ENCODE results near the gene NLGN1.

The NLGN1 gene

GRCh38 chr3:173862701-173863100, 465.2 kb downstream of the NLGN1 start:
- no peak for DNase-seq

- DNase-seq = peak; percentile 1
Measured at GRCh38 chr3:173863551-173863950, 466.0 kb downstream of the NLGN1 start.

GRCh38 chr3:173865900-173866498, 468.5 kb downstream of the NLGN1 start:
- no peak for DNase-seq

GRCh38 chr3:173869766-173870165, 472.2 kb downstream of the NLGN1 start:
- DNase-seq = no peak

DNA sequence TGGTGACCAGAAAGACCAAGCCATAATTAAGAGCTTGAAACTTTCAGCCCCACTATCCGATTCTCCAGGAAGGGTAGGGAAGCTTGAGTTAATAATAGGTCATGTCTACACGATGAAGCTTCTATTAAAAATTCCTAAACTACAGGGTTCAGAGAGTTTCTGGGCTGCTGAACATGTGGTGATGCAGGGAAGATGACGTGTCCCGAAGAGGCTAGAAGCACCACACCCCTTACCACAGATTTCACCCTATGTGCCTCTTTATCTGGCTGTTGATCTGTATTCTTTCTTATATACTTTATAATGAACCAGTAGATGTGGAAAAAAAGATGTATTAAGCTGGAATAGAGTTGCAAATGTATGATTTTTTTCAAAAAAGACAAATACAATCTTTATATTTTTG, 473.4 kb downstream of the NLGN1 start:
- peak; percentile 48 for DNase-seq

DNA sequence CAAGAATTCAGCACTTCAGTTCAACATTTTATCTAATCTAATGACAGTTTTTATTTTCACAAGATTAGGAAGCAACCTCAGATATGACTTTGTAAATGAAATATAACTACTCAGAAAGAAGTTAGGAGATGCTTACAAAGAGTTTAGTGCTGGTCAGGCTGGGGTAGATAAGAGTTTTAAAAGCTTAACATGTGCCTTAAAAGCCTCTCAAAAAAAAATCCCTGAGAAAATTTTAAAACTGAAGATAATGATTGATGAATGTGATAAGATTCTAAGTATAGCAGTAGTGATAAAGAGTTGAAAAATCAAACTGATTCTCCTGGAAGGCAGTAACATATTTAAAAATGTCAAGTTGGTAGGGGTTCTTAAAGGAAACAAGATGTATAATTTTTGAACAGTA, 478.2 kb downstream of the NLGN1 start:
- DNase-seq = no peak

DNA sequence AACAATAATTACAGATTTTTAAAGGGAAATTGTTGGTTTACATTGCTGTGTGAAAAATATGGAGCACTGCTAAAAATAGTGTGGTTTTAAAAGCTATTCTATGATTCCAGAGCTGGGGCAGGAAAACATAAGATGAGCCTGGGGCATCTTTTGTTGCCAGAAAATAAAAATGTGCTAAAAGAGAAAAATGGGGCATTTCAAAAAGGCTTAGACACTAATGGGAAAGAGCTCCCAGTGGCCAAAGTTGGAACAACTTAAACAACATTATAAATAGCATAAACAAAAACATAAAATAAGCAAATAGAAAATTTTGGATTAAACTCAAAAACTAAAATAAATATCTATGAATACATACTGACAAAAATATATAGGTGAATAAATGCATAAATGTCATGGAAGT, 478.9 kb downstream of the NLGN1 start:
- no peak for DNase-seq

- no peak for DNase-seq
Measured at GRCh38 chr3:173887888-173888287, 490.3 kb downstream of the NLGN1 start.

GRCh38 chr3:173889596-173889995, 492.1 kb downstream of the NLGN1 start:
- peak; percentile 69 for DNase-seq

- no peak for DNase-seq
Measured at GRCh38 chr3:173890091-173890490, 492.5 kb downstream of the NLGN1 start.

DNA sequence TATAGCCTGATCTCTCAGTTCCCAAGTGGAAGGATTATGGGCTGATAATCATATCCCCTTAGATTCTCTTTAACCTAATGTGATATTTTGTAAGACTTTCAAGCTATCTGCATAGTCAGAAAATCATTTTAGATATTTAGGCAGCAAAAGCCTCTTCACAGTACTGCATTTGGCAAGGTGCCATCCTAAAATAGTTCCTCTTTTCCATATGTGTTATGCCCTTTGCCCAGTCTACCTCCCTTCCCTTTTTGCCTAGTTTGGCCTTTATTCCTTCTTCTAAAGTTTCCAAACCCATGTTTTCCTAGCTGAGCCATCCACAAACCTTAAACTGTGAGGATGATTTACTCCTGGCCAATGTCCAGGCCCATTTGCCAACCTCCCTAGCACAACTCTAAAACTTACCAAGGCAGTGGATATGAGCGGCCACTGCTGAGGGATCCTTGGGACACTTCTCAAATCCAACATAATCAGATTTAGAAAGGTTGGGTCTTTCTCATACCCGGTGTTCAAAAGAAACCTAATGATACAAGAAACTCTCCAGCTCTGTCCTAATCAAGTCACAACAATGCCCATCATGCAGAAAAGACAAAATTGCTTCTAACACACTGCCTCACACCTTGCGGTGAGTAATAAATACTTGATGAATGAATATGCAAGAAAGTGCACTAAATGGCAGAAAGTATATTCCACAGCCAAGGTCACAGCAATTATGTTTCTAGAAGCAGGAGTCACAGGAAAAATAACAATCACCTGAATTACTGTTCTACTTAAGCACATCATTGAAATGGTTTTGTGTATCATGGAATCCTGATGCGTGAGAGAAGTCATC, 493.9 kb downstream of the NLGN1 start:
- DNase-seq = no peak

DNA sequence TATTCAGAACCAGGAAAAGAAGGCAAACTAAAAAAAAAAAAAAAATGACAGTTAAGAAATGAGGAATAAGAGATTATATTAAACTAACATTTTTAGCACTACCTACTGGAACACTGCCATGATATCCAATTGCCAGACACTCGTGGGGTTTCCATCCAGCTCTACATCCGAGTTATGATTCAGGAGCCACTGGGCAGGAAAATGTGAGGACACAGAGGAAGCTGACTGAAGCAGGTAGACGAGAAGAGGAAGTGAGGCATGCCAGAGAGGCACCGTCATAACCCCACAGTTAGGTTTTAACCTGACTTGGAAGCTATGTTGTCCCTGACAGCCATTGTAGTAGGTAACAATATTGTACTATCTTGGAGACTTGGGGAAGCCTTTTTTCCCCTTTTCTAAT, 495.0 kb downstream of the NLGN1 start:
- peak; percentile 38 for DNase-seq

GRCh38 chr3:173893066-173893465, 495.5 kb downstream of the NLGN1 start:
- peak; percentile 89 for DNase-seq

GRCh38 chr3:173893835-173894234, 496.3 kb downstream of the NLGN1 start:
- no peak for DNase-seq

- no peak for DNase-seq
Measured at GRCh38 chr3:173897631-173898030, 500.1 kb downstream of the NLGN1 start.

- DNase-seq = no peak
Measured at GRCh38 chr3:173901649-173902048, 504.1 kb downstream of the NLGN1 start.

GRCh38 chr3:173902401-173902800, 504.9 kb downstream of the NLGN1 start:
- DNase-seq = no peak

- DNase-seq = peak; percentile 27
Measured at GRCh38 chr3:173902871-173903270, 505.3 kb downstream of the NLGN1 start.

- no peak for DNase-seq
Measured at GRCh38 chr3:173905381-173905780, 507.8 kb downstream of the NLGN1 start.

DNA sequence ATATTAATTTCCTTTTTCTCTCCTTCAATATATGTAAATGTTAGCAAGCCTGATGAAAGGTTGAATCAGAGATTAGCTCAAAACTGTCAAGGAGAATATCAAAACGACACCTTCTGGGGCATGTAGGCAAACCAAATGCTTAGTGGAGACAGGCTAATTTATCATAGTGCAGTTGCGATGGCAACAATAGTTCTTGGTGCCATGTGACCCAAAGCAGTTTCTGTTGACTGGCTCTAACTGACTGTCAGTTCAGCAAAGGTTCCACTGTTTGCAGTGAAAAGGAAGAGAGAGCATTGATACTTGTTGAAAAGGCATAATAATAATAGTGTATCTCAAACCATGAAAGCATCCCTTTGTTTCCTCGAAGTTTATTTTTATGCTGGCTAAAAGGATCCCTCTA, 513.9 kb downstream of the NLGN1 start:
- DNase-seq = no peak

DNA sequence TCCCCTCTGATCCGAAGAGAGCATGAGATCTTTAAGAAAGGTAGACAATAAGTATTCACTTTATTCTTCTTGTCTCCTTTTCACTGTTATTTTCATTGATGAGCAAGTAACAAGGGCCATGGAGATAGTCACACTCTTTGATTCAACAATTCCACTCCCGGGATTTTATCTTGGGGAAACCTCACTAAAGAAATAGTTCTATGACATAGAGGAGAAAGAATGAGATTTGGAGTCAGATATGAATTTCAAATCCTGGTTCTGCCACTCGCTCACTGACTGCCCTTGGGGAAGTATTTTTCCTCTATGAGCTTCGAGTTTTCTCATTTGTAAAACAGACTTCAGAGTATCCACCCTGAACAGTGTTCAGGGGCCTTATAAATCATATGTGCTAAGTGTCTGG, 514.6 kb downstream of the NLGN1 start:
- peak; percentile 32 for DNase-seq

GRCh38 chr3:173913397-173913796, 515.9 kb downstream of the NLGN1 start:
- peak; percentile 70 for DNase-seq

DNA sequence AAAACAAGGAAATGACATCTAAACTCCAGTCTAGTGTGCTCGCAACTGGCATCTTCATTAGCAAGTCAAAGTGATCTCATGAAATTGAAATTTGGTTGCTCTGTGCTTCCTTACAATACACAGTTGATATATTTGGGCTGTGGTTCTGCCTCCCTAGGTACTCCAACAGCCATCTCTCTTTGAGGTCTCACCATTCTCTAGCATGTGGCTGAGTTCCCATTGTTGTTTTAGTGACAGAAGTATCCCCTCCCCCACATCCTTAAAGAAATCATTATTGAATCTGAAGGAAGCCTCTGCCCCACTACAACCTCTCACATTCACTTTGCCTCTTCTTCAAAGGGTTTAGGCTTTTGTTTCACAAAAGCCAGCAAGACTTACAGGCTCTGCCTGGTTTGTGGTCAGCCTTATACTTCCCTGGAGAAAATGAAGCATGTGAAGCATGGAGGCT, 516.5 kb downstream of the NLGN1 start:
- peak; percentile 72 for DNase-seq

DNA sequence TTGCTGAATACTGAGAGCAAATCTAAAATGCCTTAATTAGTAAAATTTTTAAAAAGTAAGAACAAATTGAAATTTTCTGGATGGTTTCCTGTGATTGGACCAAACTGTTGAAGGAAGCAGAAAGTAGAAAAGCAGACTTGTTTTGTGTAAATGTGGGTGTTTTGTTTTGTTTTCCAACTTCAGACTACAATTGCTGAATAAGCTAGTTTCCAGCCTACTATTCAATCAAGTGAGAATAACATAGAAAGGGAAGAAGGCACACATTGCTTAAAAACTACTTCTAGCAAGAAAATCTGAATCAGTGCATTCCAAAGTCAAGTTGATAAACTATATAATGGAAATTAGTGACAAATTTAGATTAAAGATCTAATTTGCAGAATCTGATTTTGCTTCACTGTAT, 519.3 kb downstream of the NLGN1 start:
- DNase-seq = no peak

DNA sequence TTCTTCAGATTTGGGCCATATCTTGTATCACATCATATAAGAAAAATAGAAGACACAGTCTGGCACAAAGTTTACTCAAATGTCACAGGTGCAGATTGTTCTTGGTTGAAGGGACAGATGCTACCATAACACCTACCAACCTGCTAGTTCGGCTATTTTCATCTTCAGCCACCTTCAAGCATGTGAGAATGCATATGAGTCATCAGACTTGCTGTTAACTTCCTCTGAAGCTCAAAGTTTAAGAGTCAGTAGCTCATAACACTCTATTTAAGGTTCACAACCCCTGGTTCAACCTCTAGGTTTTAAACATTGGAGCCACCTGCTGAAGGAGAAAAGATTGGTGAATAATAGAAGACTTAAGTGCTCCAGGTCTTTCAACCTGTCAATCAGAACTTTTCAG, 522.8 kb downstream of the NLGN1 start:
- DNase-seq = no peak
